GM12873 (cell line): ENCODE data around the gene LTC4S.

Experiments
- TF ChIP-seq, protein P1 (sequence below): IDR thresholded peaks from 2 replicates; pipeline ENCODE4 v1.5.1; 2012; ENCODE audit warnings: low read depth, mild to moderate bottlenecking, moderate library complexity, low read length, control low read depth; ENCODE audit not compliant: insufficient read depth; ENCODE audit errors: missing control alignments

The LTC4S gene

GRCh38 chr5:179805070-179805528, 11.3 kb downstream of the LTC4S start:
- TF ChIP-seq, protein P1, sequence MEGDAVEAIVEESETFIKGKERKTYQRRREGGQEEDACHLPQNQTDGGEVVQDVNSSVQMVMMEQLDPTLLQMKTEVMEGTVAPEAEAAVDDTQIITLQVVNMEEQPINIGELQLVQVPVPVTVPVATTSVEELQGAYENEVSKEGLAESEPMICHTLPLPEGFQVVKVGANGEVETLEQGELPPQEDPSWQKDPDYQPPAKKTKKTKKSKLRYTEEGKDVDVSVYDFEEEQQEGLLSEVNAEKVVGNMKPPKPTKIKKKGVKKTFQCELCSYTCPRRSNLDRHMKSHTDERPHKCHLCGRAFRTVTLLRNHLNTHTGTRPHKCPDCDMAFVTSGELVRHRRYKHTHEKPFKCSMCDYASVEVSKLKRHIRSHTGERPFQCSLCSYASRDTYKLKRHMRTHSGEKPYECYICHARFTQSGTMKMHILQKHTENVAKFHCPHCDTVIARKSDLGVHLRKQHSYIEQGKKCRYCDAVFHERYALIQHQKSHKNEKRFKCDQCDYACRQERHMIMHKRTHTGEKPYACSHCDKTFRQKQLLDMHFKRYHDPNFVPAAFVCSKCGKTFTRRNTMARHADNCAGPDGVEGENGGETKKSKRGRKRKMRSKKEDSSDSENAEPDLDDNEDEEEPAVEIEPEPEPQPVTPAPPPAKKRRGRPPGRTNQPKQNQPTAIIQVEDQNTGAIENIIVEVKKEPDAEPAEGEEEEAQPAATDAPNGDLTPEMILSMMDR: no peak

- TF ChIP-seq, protein P1: no peak
These were observed 11.9 kb downstream of the LTC4S start for GRCh38 chr5:179805529-179806249.

- TF ChIP-seq, protein P1: no peak
These were observed 12.7 kb downstream of the LTC4S start, which contains the start of gene MGAT4B for GRCh38 chr5:179806250-179807048. Gene MGAT4B (minus strand): TSS chr5:179806866. CDS start chr5:179806583, 283 bp downstream.

DNA sequence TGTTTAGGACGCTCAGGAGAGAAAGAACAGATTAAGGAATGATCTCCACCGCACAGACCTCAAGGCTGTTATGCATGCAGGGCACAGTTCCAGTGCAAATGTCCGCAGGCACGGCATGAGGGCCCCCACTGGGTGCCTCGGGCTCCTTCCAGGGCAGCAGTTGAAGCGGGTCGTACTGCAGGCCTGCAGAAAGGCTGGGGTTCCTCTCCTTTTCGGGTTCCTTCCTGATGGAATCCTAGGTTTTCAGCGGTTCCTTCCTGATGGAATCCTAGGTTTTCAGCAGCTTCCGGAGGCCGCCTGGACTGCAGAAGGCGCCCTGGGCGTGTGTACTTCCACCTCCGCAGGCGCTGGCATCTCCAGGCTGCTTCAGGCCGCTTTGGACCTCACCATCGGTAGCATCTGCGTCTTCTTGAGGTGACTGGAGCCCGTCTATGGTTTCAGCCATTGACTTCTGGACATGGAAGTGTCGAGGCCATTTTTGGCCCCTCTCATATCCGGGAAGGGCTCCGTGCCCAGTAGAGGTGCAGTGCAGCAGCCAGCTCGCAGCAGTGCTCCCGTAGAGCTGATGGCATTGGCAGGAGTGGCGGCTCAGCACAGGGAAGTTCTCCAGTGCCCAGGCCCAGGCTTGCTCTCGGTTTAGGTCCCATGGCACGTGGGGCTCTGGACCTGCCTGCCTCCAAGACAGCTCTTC, 18.5 kb downstream of the LTC4S start:
- TF ChIP-seq, protein P1: no peak

DNA sequence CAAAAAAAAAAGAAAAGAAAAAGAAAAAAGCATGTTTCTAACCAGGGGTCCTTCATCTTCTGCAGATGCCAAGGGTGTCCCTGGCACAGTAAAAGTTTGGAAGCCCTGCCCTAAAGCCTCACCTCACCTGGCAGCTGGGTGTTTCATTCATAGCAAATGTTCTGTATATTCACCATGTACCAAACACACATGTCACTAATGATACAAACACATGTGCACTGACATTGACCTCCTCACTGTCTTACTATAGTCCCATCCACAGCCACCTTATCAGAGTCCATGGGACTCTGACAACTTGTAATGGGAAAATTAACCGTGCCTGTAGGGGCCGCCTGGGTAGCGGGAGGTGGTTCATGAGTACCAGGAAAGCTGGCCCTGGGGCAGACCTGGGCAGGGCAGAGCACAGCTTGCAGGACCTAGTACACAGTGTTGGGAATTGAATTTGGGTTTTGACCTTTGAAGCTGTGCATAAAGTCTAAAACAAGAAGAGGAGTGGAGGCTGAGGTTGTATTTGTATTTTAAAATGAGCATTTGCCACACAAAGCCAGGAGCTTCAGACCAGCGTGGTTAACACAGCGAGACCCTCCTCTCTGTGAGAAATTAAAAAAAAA, 19.3 kb downstream of the LTC4S start:
- TF ChIP-seq, protein P1: no peak

DNA sequence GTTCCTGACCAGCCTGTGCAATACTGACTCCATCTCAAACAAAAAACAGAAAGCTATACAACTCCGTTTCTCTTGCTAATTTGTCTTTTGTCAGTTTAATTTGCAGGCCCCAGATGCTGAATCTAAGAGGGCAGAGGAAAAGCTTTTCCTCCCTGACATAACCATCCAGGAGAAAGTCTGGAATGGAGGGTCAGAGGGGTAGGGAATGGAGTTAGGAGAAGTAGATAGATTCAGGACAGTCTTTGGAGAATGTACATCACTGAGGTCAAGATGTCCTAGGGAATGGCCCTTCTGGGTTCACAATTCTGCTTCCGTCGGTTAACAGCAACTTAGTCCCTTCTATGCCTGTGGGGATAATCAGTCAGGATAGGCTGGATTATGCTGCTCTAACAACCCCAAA, 20.3 kb downstream of the LTC4S start:
- TF ChIP-seq, protein P1: no peak
